ENCODE results near the gene STK32C.
A peak's percentile ranks its signal among the peaks of the same experiment; 100 is the strongest.
"Not testable (repeated sequence)": the region's sequence is repeated elsewhere in the genome, so short reads cannot be mapped to it uniquely, and the experiment has no call there.

STK32C gene

DNA sequence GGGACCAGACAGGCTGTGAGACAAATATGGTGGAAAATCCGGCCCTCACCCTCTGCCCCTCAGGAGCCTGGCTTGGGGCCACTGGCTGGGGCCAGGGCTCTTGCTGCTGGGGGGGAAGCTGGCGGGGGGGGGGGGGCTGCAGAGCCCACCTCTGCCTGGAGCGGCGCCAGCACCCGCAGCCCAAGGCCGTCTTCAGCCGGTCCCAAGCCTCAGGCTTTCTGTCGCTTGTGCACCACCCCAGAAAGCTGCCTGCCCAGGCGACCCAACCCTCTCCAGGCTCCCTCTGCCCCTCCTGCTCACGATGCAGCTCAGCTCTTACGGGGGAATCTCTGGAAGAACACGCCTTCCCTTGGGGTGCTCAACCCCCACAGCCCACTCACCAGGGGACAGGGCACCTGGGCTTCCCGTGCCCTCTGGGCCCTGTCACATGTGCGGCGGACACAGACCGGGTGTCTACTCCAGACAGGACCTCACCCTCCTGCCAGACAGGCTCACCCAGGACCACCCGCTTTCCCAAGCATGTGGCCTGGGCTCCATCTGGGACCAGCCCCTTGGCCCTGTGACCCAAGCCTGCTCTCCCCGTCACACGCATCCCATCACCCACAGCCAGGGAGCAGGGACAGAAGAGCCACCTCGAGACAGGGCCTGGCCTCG lies 77.1 kb downstream of the STK32C start:
- DNase-seq, result no peak

DNA sequence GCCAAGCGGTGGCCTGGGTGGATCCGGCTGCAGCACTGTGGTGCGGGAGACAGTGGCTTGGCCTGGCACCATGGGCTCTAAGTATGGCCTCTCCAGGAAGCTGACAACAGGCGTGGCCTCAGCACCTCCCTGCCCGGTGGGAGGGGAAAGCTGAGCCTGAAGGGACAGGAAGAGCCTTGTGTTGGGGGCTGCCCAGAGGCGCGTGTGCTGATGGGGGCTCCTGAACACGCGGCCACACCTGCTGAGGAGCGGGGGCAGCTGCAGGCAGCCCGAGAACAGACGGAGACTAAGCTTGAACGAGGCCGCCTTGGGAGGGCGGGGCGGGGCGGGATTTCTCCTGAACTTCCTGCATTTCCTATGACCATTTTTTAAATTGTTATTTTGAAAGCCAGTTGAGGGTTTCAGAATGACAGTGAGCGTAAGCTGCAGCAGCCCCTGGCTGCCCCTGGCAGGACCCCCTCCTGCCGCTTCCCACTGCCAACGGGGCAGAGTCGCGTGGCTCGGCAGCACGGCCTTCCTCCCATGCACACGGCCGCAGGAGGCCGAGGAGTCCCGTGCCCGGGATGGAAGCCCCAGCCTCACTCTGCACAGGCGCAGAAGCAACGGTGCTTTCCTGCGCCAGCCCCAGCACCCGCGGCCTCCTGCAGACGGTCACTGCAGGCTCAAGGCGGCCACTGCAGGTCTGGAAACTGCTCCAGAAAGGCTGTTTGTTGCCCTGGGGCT lies 77.8 kb downstream of the STK32C start:
- DNase-seq, result peak; percentile 47 to 83 (median 74)

DNA sequence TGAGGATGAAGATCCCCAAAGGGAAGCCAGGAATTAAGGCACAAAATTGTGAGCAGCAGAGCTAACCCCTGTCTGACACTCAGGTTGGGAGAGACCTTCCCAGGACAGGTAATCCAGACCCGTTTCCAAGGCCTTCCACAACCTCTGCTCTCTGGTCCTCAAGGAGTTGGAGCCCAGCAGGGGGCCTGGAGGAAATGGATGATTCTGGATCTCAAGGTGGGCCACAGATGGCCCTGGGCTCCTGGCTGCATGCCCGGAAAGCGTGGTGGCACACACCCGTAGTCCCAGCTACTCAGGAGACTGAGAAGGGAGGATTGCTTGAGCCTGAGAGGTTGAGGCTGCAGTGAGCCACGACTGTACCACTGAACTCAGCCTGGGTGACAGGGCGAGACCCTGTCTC lies 78.7 kb downstream of the STK32C start:
- no peak for DNase-seq

DNA sequence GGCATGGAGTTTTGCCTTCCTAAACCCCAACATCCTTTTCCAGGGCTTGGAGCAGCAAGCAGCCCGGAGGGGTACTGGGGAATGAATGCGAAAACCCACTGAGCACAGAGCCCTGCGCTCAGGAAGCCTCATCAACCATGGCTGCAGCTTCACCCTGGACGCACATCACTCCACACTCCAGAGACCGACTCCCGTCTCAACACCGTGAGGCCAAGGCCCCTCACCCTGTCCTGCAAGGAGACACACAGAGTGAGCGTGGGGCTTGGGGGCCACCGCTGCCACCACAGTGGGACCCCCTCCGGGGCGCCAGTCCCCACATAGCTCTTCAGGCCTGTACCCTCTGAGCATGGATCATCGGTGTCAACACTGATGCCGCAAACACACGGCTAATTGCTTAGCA lies 79.1 kb downstream of the STK32C start:
- no peak for DNase-seq

DNA sequence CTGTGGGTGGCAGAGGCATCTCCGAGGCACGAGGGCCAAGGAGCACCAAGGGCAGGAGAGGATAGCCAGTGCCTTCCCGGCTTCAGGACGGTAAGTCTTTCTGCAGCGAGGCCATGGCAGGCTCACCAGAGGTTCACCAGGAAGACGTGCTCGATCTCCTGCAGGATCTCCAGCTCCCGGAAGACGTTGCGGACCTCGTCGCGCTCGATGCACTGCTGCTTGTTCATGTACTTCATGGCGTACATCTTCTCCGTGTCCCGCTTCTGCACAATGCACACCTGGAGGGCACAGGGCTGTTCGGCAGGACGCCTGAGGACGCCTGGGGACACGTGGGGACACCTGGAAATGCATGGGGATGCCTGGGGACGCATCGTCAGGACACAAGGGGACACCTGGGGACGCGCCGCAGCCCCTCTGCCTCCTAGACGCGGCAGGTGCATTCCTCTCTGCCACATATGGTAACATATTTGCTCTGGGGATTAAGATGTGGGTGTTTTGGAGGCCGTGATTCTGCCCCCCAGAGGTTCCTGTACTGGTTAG lies 79.8 kb downstream of the STK32C start:
- DNase-seq, result no peak

DNA sequence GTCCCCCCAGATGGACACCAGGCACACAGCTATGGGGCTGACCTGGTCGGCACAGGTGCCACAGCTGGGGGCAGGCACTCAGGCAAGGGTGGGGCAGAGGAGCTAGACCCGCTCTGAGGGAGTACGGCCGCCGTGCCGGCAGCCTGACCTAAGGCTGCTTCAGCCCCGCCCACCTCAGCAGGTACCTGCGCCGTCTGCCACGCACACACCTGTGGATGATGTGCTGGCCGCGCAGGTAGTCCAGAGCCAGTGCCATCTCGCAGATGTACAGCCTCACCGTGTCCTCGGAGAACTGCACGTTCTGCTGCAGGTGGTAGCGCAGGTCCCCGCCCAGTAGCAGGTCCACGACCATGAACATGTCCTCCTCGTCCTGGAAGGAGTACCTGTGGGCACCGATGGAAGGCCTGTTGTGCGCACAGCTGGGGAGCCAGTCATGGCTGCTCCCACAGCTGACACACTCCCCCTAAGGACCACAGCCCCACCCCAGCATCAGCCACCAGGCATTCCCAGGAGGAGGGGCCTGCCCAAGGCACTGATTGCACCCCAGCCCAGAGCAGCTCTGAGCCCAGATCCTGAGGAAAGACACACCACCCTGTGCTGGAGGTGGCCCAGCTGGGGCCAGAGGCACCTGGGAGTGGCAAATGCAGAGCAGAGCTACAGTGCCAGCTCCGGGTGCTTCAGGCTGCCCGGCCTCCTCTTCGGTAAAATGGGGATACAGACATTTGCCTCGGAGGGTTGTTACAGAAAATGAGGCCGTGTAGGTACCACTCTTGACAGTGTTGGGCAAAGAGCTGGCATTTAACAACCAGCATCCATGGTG lies 81.0 kb downstream of the STK32C start:
- DNase-seq, result no peak

DNA sequence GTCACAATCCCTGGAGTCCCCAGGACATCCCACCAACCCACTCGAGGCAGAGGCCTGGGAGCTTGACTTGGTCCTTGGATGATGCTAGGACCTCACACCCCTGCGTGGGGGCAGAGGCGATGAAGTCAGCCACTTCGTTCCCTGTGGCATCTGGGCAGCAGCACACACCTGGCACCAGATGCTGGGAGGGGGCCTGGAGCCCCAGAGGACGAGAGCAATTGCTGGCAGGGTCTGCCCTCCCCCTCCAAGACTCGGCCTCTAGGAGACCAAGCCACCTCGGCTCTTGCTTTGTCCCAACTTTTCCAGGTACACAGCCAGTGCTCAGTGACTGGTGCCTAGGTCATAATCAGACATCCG lies 81.9 kb downstream of the STK32C start:
- no peak for DNase-seq

DNA sequence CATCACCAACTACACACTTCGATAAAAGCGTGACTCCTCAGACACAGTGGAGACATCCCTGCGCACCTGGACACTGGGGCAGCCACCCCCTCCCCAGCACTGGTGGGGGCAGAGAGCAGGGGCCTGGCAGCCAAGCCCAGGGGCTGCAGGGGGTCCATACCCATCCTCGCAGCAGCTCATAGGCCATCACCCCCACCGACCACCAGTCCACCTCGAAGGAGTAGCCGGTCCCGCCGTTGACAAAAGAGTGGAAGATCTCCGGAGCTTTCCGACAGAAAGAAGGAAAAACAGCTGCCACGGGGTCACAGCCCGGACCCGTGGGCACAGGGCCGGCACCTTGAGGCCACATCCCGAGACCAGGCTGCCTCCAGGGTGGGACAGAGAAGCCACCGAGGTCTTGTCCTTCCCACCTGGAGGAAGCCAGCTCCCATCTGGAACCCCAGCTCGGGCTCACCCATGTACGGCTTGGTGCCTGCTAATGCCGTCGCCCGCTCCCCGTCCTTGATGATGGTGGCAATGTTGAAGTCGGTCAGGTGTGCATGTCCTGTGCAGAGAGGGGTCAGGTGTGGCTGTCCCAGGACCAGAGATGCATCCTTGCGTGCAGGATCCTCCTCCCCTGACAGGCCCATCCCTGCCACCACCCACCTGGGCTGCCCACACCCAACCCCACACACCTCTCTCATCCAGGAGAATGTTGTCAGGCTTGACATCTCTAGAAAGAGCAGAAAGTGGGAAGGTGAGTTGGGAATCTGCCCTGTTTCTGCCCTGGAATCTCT lies 82.5 kb downstream of the STK32C start:
- no peak for DNase-seq

DNA sequence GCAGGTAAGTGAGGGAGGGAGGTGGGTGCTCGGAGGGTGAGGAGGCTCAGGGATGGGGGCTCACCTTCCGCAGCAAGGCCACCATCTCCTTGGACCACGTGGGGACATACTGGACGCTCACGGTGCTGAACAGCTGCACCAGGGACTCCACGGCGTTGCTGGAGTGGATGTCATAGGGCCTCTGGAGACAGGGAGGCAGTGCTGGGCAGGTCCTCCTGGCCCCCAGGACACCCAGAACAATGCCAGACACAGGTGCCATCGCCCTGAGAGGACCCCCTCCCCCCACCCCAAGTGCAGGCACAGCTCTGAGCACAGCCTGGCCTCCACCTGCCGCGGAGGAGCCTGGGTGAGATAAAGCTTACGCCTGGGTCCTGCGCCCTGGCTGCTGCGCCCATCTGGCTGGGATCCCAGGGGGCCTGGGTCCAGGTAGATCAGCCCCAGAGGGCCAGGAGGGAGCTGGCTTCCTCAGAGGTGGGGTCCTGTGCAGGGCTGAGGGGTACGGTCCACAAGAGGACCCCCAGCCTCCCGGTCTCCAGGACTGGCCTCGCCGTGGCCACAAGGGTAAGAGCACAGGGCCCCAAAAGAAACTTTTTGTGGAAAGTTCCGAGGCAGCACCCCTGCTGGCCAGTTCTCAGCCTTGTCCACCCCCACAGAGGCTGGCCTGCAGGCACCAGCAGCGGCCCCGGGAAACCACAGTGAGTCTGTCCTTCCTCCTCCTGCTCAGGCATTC lies 83.2 kb downstream of the STK32C start:
- peak; percentile 46 to 64 (median 56) for DNase-seq

DNA sequence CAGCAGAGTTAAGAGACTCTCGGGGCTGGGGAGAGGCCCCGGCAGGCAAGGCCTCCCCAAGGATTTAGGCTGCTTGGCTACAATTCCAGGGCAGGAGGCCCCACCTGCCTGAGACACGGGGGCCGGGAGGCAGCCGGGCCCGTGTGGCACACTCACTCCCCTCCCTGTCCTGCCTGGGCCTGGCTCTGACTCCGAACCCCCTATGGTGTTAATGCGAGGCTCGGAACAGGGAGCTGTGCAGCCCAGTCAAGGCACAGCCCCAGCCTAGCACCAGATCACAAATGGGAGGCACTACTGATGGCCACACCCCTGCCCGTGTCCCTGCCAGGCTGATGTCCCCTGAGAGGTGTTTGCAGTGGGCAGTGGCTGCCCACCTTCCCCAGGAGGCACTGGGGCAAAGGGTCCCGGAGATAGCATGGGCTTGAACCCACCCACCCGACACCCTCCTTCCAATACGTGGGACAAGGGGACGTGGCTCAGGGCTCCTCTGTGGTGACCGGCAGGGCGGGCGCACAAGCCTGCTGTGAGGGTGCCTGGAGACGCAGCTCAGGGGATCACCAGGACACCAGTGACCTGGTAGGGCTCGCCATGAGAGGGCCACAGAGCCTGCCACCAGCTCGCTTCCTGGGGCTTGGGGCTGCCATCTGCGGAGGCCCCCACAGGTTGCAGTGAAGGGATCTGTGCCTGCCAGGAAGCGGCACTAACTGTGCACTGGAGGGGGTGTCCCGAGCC lies 84.0 kb downstream of the STK32C start:
- no peak for DNase-seq

DNA sequence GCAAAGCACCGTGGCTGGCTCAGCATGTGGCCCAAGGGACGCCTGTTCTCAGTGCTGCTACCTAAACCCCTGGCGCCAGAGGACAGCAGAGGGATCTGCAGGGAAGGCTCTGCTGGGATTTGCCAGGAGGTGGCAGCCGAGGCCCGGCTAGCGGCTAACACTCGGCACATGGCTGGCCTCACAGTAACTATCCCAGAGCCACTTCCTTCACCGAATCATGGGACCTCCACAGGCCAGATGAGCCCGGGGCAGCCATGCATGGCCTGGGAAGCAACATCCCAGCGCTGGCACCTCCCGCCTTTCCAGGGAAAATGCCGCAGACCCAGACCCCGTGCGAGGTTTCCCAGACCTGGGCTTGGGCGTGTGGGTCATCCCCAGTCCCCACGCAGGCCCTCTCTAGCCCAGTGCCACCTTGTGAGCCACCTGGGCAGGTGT lies 84.6 kb downstream of the STK32C start:
- peak; percentile 89 to 94 (median 93) for DNase-seq

DNA sequence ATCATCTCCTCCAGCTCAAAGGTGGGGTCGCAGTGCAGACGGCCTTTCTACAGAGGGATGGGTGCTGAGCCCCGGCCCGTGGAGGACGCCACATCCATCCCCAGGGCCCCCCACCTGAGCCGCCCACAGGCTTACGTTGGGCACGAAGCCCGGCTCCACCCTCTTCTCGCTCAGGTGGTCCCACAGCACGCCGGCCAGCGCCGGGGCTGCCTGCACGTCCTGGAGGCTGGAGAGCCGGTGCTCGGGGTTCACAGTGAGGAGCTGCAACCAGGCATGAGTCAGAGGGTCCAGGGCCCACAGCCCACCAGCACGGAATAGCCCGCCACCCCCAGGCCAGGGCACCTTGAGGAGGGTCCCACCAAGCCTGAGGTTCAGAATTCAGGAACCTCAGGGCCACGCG lies 85.0 kb downstream of the STK32C start:
- DNase-seq, result no peak

DNA sequence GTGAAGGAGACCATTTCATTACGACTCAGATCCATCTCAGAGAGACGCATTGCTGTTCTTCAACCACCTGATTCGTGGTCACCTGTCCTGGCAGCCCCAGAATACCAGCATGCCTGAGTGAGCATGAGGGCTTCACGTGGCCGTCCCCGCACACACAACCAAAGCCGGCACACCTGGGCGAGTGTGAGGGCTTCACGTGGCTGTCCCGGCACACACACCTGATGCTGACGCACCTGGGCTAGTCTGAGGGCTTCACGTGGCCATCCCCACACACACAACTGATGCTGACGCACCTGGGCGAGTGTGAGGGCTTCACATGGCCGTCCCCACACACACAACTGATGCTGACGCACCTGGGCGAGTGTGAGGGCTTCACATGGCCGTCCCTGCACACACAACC lies 86.8 kb downstream of the STK32C start:
- not testable (repeated sequence) for DNase-seq

DNA sequence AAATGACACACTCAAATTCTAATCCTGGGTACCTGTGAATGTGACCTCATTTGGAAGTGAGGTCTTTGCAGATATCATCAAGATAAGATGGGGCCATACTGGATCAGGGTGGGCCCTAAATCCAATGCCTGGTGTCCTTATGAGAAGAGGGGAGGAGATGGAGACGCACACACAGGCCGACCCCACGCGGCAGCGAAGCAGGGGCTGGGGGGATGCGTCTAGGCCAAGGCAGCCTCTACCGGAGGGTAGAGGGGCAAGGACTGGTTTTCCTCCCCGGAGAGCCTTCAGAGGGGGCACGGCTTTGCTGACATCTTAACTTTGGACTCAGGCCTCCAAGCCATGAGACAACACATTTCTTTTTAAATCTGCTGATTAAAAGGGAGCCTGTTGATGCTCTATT lies 87.7 kb downstream of the STK32C start:
- DNase-seq, result no peak

DNA sequence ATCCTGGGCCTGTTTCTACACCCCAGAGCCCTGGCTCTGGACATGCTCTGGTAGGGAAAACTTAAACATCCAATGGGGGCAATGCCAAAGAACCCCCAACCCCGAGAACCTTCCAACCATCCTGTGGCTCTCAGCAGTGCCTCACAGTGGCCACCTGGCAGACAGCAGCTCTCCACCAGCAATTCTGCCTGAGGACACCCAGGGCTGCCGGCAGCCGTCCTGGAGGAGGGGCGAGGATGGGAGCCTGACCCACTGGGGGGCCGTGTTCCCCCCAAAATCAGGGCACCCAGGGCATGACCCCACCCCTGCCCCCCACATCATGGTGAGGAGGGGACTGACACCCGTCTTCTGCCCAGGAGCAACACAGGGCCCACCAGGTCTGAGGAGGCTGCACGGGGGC lies 88.3 kb downstream of the STK32C start:
- DNase-seq, result no peak

DNA sequence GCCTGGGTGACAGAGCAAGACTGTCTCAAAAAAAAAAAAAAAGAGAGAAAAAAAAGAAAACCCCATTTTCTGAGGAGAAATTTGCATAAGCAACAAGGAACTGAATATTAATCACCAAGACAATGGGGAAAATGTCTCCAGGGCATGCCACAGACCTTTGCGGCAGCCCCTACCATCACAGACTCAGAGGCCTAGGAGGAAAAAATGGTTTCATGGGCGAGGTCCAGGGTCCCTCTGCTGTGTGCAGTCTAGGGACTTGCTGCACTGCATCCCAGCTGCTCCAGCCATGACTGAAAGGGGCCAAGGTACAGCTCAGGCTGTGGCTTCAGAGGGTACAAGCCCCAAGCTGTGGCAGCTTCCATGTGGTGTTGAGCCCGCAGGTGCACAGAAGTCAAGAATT lies 91.3 kb downstream of the STK32C start:
- not testable (repeated sequence) for DNase-seq

DNA sequence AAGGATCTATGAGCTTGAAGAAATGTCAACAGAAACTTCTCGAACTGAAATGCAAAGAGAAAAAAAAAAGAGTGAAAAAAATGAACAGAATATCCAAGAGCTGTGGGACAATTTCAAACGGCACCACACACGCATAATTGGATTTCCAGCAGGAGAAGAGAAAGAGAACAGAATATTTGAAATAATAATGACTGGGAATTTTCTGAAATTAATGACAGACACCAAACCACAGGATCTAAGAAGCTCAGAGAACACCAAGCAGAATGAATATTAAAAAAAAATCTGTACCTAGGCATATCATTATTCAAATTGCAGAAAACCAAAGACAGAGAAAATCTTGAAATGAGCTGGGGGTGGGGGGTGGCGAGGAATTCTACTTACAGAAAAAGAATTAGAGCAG lies 93.8 kb downstream of the STK32C start:
- DNase-seq, result no peak

DNA sequence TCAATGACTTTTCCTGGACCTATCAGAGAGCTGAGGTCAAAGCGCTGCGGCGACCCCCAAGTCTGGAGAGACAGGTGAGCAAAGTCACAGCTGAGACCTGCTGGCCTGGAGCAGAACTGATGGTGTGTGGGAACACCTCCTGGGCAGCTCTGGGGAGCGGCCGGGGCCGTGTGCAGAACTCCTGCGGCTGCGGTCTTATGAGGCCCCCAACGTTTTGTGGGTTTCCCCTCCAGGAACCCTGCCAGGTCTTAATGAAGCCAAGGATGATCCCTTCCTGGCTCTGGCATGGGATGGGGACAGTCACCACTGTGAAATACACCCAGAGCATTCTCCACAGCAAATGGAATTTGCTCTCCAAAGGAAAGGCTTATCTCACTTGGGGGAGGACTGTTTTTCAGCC lies 94.9 kb downstream of the STK32C start:
- DNase-seq, result no peak

DNA sequence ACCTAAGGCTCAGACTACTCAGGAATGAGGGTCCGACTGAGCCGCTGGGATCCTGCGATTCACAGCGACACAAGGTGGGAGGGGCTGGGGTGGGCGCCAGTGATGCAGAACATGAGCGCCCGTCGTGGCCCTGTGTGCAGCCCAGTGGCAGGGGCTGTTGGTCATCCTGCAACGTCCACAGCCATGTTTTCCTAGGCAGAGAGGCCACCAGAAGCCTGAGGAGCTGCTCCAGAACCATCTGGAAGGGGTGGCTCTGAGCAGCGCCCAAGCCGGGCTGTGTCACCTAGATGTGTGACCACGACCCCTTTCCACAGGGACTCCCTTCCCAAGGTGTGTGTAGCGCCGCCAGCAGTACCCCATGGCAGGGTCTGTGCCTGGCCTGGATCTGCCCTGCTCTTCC lies 96.5 kb downstream of the STK32C start:
- no peak for DNase-seq

DNA sequence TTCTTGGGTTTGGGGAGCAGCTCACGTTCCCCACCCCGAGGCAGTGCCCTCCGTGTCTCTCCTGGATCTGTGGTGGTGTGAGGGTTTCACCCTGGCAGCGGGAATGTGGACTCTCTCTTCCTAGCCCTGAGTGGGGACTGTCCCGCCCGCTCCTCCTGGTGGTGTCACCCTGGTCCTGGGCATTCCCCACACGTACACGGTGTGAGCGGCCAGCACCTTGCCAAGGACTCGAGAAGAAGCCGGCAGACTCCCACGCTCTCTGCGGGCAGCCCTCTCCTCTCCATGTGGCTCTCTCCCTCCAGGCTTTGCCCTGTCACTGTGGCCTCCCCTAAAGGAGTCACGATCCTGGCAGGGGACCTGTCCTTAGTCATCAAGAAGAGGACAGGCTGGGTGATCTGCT lies 97.0 kb downstream of the STK32C start:
- DNase-seq, result no peak

DNA sequence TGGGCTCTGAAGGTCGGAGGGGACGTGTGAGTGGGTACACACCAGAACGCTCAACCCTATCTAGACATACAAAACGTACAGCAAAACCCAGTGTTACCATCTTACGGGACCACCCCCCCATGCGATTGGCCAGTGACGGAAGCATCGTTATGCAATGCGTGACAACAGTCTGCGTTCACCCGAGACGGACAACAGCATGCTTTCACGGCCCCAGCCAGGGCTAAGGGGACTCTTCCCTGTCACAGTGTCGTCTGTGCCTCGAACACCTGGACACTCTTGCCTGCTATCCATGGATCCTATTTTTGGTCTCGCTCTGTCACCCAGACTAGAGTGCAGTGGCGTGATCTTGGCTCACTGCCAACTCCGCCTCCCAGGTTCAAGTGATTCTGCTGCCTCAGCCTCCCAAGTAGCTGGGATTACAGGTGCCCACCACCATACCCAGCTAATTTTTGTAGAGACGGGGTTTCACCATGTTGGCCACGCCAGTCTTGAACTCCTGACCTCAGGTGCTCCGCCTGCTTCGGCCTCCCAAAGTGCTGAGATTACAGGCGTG lies 97.7 kb downstream of the STK32C start:
- no peak for DNase-seq

Measured in suppressor macrophage (primary cell).